Sigmoid colon (tissue), 4 donors: Measurements from ENCODE around the gene TMEM61.

ENCODE experiments used
- EP300 ChIP-seq, 4 donors: sonication (generic); formaldehyde crosslinking; IDR thresholded peaks; one replicate each; pipeline ENCODE4 v1.6.1; 2017; ENCODE audit warnings: antibody characterized with exemption in 4 of 4
- POLR2AphosphoS5 ChIP-seq, 4 donors: sonication (generic); formaldehyde crosslinking; IDR thresholded peaks; one replicate each; pipeline ENCODE4 v1.6.1; 2017; ENCODE audit warnings: antibody characterized with exemption in 4 of 4
- TF ChIP-seq, protein P1 (sequence below), 4 experiments: fragments of 450-650 bp in 3 of 4; fragments of 200-600 bp in 1 of 4; IDR thresholded peaks; one replicate each; pipeline ENCODE4 v1.5.1; 2016 to 2019; ENCODE audit warnings: antibody characterized with exemption in 4 of 4, mild to moderate bottlenecking in 3 of 4, moderate library complexity in 2 of 4

- TF ChIP-seq, protein P1, sequence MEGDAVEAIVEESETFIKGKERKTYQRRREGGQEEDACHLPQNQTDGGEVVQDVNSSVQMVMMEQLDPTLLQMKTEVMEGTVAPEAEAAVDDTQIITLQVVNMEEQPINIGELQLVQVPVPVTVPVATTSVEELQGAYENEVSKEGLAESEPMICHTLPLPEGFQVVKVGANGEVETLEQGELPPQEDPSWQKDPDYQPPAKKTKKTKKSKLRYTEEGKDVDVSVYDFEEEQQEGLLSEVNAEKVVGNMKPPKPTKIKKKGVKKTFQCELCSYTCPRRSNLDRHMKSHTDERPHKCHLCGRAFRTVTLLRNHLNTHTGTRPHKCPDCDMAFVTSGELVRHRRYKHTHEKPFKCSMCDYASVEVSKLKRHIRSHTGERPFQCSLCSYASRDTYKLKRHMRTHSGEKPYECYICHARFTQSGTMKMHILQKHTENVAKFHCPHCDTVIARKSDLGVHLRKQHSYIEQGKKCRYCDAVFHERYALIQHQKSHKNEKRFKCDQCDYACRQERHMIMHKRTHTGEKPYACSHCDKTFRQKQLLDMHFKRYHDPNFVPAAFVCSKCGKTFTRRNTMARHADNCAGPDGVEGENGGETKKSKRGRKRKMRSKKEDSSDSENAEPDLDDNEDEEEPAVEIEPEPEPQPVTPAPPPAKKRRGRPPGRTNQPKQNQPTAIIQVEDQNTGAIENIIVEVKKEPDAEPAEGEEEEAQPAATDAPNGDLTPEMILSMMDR (IDR thresholded peaks at IDR 0.05) = no peak
- TF ChIP-seq EP300 (IDR thresholded peaks at IDR 0.05) = no peak
- no peak for TF ChIP-seq POLR2AphosphoS5 (IDR thresholded peaks at IDR 0.05)
Observed at GRCh38 chr1:54956726-54957125, 23.7 kb upstream of the TMEM61 start.
